Parathyroid adenoma (tissue), 2 donors: ENCODE data around the gene EP300.
"Not testable (repeated sequence)": the region's sequence is repeated elsewhere in the genome, so short reads cannot be mapped to it uniquely, and the experiment has no call there.

Source experiments
- H2AFZ ChIP-seq: fragments of 300-600 bp; sonication (generic); one replicate; pipeline ENCODE4 v1.7.0; 2017; ENCODE audit warnings: antibody characterized with exemption, mild to moderate bottlenecking
- H3K27ac ChIP-seq: fragments of 300-600 bp; sonication (generic); one replicate; pipeline ENCODE4 v1.7.0; 2017
- H3K27me3 ChIP-seq: fragments of 300-600 bp; sonication (generic); one replicate; pipeline ENCODE4 v1.7.0; 2017; ENCODE audit warnings: low read length; ENCODE audit not compliant: control insufficient read depth, insufficient read depth
- H3K36me3 ChIP-seq: fragments of 300-600 bp; sonication (generic); one replicate; pipeline ENCODE4 v1.7.0; 2017; ENCODE audit warnings: low read length; ENCODE audit not compliant: control insufficient read depth, insufficient read depth
- H3K4me1 ChIP-seq: fragments of 300-600 bp; sonication (generic); one replicate; pipeline ENCODE4 v1.7.0; 2017; ENCODE audit warnings: control low read depth
- H3K4me2 ChIP-seq: fragments of 300-600 bp; sonication (generic); one replicate; pipeline ENCODE4 v1.7.0; 2017; ENCODE audit warnings: low read length
- H3K4me3 ChIP-seq: fragments of 300-600 bp; sonication (generic); one replicate; pipeline ENCODE4 v1.7.0; 2017; ENCODE audit warnings: low read depth, low read length
- H3K79me2 ChIP-seq: fragments of 300-600 bp; sonication (generic); one replicate; pipeline ENCODE4 v1.7.0; 2017; ENCODE audit warnings: control low read depth
- H3K9ac ChIP-seq: fragments of 300-600 bp; sonication (generic); one replicate; pipeline ENCODE4 v1.7.0; 2017; ENCODE audit warnings: mild to moderate bottlenecking
- H3K9me3 ChIP-seq: fragments of 300-600 bp; sonication (generic); one replicate; pipeline ENCODE4 v1.7.0; 2017; ENCODE audit warnings: low read length; ENCODE audit not compliant: control insufficient read depth
- CTCF ChIP-seq: fragments of 300-600 bp; sonication (generic); IDR thresholded peaks from one replicate; pipeline ENCODE4 v1.7.0; 2017; ENCODE audit warnings: antibody characterized with exemption, mild to moderate bottlenecking
- donor health status: primary hyperparathyroidism.

The EP300 gene

GRCh38 chr22:41062146-41062545, 30.2 kb upstream of the EP300 start:
- TF ChIP-seq CTCF, result no peak
- H2AFZ ChIP-seq, result no peak overlapping the region
- H3K4me3 ChIP-seq, result no peak overlapping the region
- H3K36me3 ChIP-seq, result no peaks in the 10 kb centered on the region
- H3K27me3 ChIP-seq, result no peaks in the 10 kb centered on the region
- no peak overlapping the region for H3K27ac ChIP-seq
- H3K79me2 ChIP-seq, result no peaks in the 10 kb centered on the region
- no peaks in the 10 kb centered on the region for H3K9me3 ChIP-seq
- H3K4me1 ChIP-seq, result no peaks in the 10 kb centered on the region
- H3K4me2 ChIP-seq, result no peak overlapping the region
- no peak overlapping the region for H3K9ac ChIP-seq

DNA sequence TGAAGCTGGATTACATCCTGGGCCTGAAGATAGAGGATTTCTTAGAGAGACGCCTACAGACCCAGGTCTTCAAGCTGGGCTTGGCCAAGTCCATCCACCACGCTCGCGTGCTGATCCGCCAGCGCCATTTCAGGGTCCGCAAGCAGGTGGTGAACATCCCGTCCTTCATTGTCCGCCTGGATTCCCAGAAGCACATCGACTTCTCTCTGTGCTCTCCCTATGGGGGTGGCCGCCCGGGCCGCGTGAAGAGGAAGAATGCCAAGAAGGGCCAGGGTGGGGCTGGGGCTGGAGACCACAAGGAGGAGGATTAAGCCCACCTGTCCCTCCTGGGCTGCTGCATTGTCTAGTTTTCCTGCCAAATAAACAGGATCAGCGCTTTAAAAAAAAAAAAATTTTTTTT, 28.1 kb upstream of the EP300 start:
- not testable (repeated sequence) for H3K4me1 ChIP-seq, H3K9ac ChIP-seq, H3K36me3 ChIP-seq, H3K4me2 ChIP-seq, H3K79me2 ChIP-seq, H3K27me3 ChIP-seq, H3K9me3 ChIP-seq, H3K4me3 ChIP-seq, H2AFZ ChIP-seq, H3K27ac ChIP-seq

- H3K36me3 ChIP-seq, H3K9me3 ChIP-seq, H3K4me2 ChIP-seq, H3K79me2 ChIP-seq, H3K4me3 ChIP-seq, H2AFZ ChIP-seq, H3K4me1 ChIP-seq, H3K27ac ChIP-seq, H3K27me3 ChIP-seq, H3K9ac ChIP-seq: not testable (repeated sequence)
Observed at GRCh38 chr22:41066341-41066740, 26.1 kb upstream of the EP300 start.

GRCh38 chr22:41067968-41068367, 24.4 kb upstream of the EP300 start:
- H2AFZ ChIP-seq, H3K4me2 ChIP-seq, H3K27me3 ChIP-seq, H3K27ac ChIP-seq, H3K9ac ChIP-seq, H3K4me3 ChIP-seq, H3K79me2 ChIP-seq, H3K4me1 ChIP-seq, H3K36me3 ChIP-seq, H3K9me3 ChIP-seq: not testable (repeated sequence)

DNA sequence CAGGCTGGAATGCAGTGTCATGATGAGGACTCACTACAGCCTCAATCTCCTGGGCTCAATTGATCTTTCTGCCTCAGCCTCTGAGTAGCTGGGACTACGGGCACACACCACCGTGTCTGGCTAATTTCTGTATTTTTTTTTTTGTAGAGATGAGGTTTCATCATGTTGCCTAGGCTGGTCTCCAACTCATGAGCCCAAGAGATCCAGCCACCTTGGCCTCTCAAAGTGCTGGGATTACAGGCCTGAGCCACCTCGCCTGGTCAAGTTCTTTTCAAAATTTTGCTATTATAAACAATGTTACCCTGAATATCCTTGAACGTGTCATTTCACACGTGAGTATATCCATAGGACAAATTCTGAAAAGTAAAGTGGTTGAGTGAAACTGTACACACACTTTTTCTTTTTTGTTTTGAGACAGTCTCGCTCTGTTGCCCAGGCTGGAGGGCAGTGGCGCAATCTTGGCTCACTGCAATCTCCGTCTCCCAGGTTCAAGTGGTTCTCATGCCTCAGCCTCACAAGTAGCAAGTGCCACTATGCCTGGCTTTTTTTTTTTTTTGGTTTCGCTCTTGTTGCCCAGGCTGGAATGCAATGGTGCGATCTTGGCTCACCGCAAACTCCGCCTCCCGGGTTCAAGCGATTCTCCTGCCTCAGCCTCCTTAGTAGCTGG, 21.6 kb upstream of the EP300 start:
- H3K9me3 ChIP-seq, result no peaks in the 10 kb centered on the region
- H3K79me2 ChIP-seq, result no peaks in the 10 kb centered on the region
- no peaks in the 10 kb centered on the region for H3K36me3 ChIP-seq
- no peak overlapping the region for H3K9ac ChIP-seq
- H3K27ac ChIP-seq, result no peak overlapping the region
- H2AFZ ChIP-seq, result no peak overlapping the region
- H3K4me3 ChIP-seq, result no peak overlapping the region
- no peaks in the 10 kb centered on the region for H3K4me1 ChIP-seq
- H3K4me2 ChIP-seq, result no peak overlapping the region
- TF ChIP-seq CTCF, result no peak
- H3K27me3 ChIP-seq, result no peaks in the 10 kb centered on the region

- Histone ChIP-seq H2AFZ (no peak overlapping the region), H3K4me1 (no peaks in the 10 kb centered on the region), H3K79me2 (no peaks in the 10 kb centered on the region), H3K9ac (no peak overlapping the region), H3K27me3 (no peaks in the 10 kb centered on the region), H3K36me3 (no peaks in the 10 kb centered on the region), H3K4me2 (no peak overlapping the region), H3K9me3 (no peaks in the 10 kb centered on the region), H3K27ac (no peak overlapping the region), H3K4me3 (no peak overlapping the region)
- no peak for TF ChIP-seq CTCF
Observed at GRCh38 chr22:41074061-41074460, 18.3 kb upstream of the EP300 start.
